OCI-LY1 (cell line): Measurements from ENCODE around the gene SORCS3.

Experiments used
- H2AFZ ChIP-seq: fragments of 200-600 bp; sonication (generic), shearing (Covaris generic); 2 replicates; pipeline ENCODE4 v1.6.0; 2014; ENCODE audit warnings: antibody characterized with exemption, mild to moderate bottlenecking, low read length
- H3F3A ChIP-seq: fragments of 200-600 bp; sonication (generic), shearing (Covaris generic); 2 replicates; pipeline ENCODE4 v1.6.0; 2014; ENCODE audit warnings: mild to moderate bottlenecking, antibody characterized with exemption, low read length, moderate library complexity; ENCODE audit not compliant: insufficient read depth
- H3K27ac ChIP-seq: fragments of 200-600 bp; sonication (generic); 2 replicates; pipeline ENCODE4 v1.5.1; 2014; ENCODE audit warnings: low read length, mixed run types, mild to moderate bottlenecking, low read depth; ENCODE audit not compliant: poor library complexity, severe bottlenecking
- H3K27me3 ChIP-seq: fragments of 200-600 bp; sonication (generic); 2 replicates; pipeline ENCODE4 v1.6.0; 2014; ENCODE audit warnings: antibody characterized with exemption, mild to moderate bottlenecking, low read length, moderate library complexity; ENCODE audit not compliant: insufficient read depth
- H3K36me3 ChIP-seq: fragments of 200-600 bp; sonication (generic); 2 replicates; pipeline ENCODE4 v1.6.1; 2014; ENCODE audit warnings: mild to moderate bottlenecking, antibody characterized with exemption, low read length, moderate library complexity, mixed read lengths; ENCODE audit not compliant: insufficient read depth
- H3K4me1 ChIP-seq: fragments of 200-600 bp; sonication (generic); 2 replicates; pipeline ENCODE4 v1.5.1; 2014; ENCODE audit warnings: mild to moderate bottlenecking, low read length, moderate library complexity; ENCODE audit not compliant: insufficient read depth, severe bottlenecking
- H3K4me2 ChIP-seq: fragments of 200-600 bp; sonication (generic), shearing (Covaris generic); 2 replicates; pipeline ENCODE4 v1.6.1; 2014; ENCODE audit warnings: low read length
- H3K4me3 ChIP-seq: fragments of 200-600 bp; sonication (generic); 2 replicates; pipeline ENCODE4 v1.5.1; 2014; ENCODE audit warnings: low read length, low read depth, mild to moderate bottlenecking, mixed read lengths; ENCODE audit not compliant: poor library complexity, severe bottlenecking
- H3K79me2 ChIP-seq: fragments of 200-600 bp; shearing (Covaris generic); 2 replicates; pipeline ENCODE4 v1.6.1; 2016; ENCODE audit warnings: mixed run types, low read length, mixed read lengths; ENCODE audit not compliant: insufficient read depth
- H3K9ac ChIP-seq: fragments of 200-600 bp; sonication (generic), shearing (Covaris generic); 2 replicates; pipeline ENCODE4 v1.6.1; 2014; ENCODE audit warnings: mild to moderate bottlenecking, low read length, mixed read lengths
- H3K9me2 ChIP-seq: fragments of 200-600 bp; sonication (generic), shearing (Covaris generic); 2 replicates; pipeline ENCODE4 v1.6.1; 2014; ENCODE audit warnings: low read depth, mild to moderate bottlenecking, low read length, mixed read lengths
- H3K9me3 ChIP-seq: fragments of 200-600 bp; shearing (Covaris generic); 2 replicates; pipeline ENCODE4 v1.6.1; 2014; ENCODE audit warnings: low read length, mixed read lengths
- H4K20me1 ChIP-seq: fragments of 200-600 bp; sonication (generic), shearing (Covaris generic); 2 replicates; pipeline ENCODE4 v1.6.0; 2016; ENCODE audit warnings: mild to moderate bottlenecking, low read length; ENCODE audit not compliant: insufficient read depth
- EZH2 ChIP-seq: fragments of 200-600 bp; sonication (generic), shearing (Covaris generic); IDR thresholded peaks from 2 replicates; pipeline ENCODE4 v1.8.0; 2017; ENCODE audit warnings: borderline replicate concordance, mixed run types, mild to moderate bottlenecking, antibody characterized with exemption, low read length, moderate library complexity, mixed read lengths
- TF ChIP-seq, protein P1 (sequence below): fragments of 200-600 bp; sonication (generic), shearing (Covaris generic); IDR thresholded peaks from 2 replicates; pipeline ENCODE4 v1.5.1; 2017; ENCODE audit warnings: mild to moderate bottlenecking, antibody characterized with exemption, low read length, moderate library complexity, mixed read lengths

SORCS3 gene

GRCh38 chr10:104663076-104663475, 22.0 kb downstream of the SORCS3 start:
- Histone ChIP-seq H2AFZ (no peak overlapping the region), H3K79me2 (no peaks in the 10 kb centered on the region), H3K9me2 (no peaks in the 10 kb centered on the region), H3K4me2 (no peak overlapping the region), H3K27me3 (peaks cover 4% of the 10 kb centered on the region; the same call in 1 of the 2 replicates), H3F3A (no peaks in the 10 kb centered on the region), H4K20me1 (no peaks in the 10 kb centered on the region), H3K4me3 (no peak overlapping the region), H3K9me3 (no peaks in the 10 kb centered on the region), H3K27ac (no peak overlapping the region), H3K9ac (no peak overlapping the region), H3K4me1 (no peaks in the 10 kb centered on the region), H3K36me3 (no peaks in the 10 kb centered on the region)
- TF ChIP-seq, protein P1, sequence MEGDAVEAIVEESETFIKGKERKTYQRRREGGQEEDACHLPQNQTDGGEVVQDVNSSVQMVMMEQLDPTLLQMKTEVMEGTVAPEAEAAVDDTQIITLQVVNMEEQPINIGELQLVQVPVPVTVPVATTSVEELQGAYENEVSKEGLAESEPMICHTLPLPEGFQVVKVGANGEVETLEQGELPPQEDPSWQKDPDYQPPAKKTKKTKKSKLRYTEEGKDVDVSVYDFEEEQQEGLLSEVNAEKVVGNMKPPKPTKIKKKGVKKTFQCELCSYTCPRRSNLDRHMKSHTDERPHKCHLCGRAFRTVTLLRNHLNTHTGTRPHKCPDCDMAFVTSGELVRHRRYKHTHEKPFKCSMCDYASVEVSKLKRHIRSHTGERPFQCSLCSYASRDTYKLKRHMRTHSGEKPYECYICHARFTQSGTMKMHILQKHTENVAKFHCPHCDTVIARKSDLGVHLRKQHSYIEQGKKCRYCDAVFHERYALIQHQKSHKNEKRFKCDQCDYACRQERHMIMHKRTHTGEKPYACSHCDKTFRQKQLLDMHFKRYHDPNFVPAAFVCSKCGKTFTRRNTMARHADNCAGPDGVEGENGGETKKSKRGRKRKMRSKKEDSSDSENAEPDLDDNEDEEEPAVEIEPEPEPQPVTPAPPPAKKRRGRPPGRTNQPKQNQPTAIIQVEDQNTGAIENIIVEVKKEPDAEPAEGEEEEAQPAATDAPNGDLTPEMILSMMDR = no peak
- no peak for TF ChIP-seq EZH2

DNA sequence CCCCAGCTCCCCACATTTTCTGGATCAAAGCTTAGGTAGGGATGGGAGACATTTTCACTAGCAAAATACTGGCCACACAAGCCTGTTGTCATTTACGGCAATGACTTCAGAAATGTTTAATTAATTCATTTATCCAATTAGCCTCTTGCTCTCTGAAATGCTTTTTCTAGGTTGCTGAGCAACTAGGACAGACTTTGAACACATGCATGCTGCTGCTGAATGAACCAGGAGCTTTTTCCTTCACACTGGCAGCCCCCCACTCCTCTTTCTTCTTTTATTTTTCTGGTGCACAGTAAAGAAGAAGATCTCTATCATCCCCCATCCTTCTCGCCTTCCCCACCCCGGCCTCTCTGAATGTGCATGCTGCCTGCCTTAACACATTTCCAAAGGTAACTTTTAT, 22.5 kb downstream of the SORCS3 start:
- no peaks in the 10 kb centered on the region for H3K79me2 ChIP-seq
- H3F3A ChIP-seq = no peaks in the 10 kb centered on the region
- TF ChIP-seq EZH2 = no peak
- TF ChIP-seq, protein P1 = no peak
- H3K27me3 ChIP-seq = peaks cover 4% of the 10 kb centered on the region; the same call in 1 of the 2 replicates
- no peaks in the 10 kb centered on the region for H3K4me1 ChIP-seq
- H3K9ac ChIP-seq = no peak overlapping the region
- H2AFZ ChIP-seq = no peak overlapping the region
- H3K9me3 ChIP-seq = no peaks in the 10 kb centered on the region
- H3K9me2 ChIP-seq = no peaks in the 10 kb centered on the region
- H4K20me1 ChIP-seq = no peaks in the 10 kb centered on the region
- H3K4me2 ChIP-seq = no peak overlapping the region
- H3K27ac ChIP-seq = no peak overlapping the region
- no peaks in the 10 kb centered on the region for H3K36me3 ChIP-seq
- no peak overlapping the region for H3K4me3 ChIP-seq

- Histone ChIP-seq H3K27me3 (peaks cover 4% of the 10 kb centered on the region; the same call in 1 of the 2 replicates), H3K9me3 (no peaks in the 10 kb centered on the region), H3F3A (no peaks in the 10 kb centered on the region), H3K36me3 (no peaks in the 10 kb centered on the region), H3K4me3 (no peak overlapping the region), H3K4me2 (no peak overlapping the region), H3K27ac (no peak overlapping the region), H3K9ac (no peak overlapping the region), H4K20me1 (no peaks in the 10 kb centered on the region), H2AFZ (no peak overlapping the region), H3K9me2 (no peaks in the 10 kb centered on the region), H3K4me1 (no peaks in the 10 kb centered on the region), H3K79me2 (no peaks in the 10 kb centered on the region)
- TF ChIP-seq, protein P1 = no peak
Measured at GRCh38 chr10:104664205-104664604, 23.1 kb downstream of the SORCS3 start.
